NCI-H187 (cell line): ENCODE results near the gene NF1.
"Not testable (repeated sequence)": the region's sequence is repeated elsewhere in the genome, so short reads cannot be mapped to it uniquely, and the experiment has no call there.

ENCODE experiments used
- DNase-seq, 2 experiments: peaks; one replicate each; lab custom pipeline; 2025; lab: John Stamatoyannopoulos, UW

NF1 gene

DNA sequence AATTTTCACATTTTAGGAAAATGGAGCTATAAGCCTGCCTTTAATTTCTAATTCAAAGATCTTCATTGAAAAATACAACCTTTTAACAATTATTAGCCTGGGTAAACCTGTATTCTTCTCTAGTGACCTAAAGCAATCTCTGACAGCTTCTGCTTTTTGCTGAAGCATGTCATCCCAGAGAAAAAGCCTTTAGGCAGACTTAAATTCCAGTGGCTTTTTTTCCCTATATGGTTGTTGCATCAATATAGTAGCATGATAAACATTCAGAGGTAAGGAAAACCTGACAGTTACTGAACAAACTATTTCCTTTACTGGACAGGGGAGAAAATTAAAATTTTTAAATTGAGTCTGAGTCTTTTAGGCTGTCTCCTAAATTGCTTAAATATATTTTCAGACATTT, 234.4 kb downstream of the NF1 start:
- DNase-seq, result no peak

DNA sequence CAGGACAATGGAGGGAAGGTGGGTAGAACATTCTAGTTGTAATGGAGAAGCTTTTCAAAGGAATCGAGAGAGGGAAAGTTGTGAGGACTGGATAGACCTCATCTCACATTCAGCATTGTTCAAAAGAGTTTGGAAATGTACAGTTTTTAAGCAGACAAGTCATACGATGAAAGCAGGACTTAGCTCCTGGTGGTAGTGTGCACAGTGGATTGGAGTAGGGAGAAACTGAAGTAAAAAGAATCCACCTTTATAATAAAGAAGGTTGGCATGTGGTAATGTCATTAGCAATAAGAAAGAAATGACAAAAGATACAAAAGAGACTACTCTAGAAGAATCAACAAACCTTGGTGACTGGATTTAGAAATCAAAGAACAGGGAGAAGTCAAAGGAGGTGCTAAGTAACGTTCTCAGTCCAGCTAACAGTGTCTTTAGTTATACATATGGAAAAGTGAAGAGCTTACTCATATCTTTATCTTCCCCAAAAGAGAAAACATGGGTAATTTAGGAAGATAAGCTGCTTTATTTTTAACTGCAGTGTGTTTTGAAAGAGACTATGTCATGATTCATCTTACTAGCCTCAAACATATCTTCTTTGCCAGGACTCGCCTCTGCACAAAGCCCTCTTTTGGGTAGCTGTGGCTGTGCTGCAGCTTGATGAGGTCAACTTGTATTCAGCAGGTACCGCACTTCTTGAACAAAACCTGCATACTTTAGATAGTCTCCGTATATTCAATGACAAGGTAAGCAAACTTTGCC, 245.3 kb downstream of the NF1 start:
- no peak for DNase-seq

DNA sequence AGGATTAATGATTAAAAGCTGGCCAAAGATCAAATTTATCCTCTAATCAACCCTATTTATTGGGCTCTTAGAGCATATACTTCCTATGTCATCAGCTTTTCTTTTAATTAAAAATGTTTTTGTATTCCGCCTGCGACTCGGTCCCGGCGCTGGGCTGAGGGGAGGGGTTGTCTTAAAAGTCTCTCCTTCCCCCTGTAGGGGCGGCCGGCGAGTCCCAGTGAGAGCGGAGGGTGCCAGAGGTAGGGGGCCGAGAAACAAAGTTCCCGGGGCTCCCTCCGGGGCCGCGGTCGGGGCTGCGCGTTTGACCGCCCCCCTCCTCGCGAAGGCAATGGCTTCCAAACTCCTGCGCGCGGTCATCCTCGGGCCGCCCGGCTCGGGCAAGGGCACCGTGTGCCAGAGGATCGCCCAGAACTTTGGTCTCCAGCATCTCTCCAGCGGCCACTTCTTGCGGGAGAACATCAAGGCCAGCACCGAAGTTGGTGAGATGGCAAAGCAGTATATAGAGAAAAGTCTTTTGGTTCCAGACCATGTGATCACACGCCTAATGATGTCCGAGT, 250.5 kb downstream of the NF1 start:
- DNase-seq, result not testable (repeated sequence)

DNA sequence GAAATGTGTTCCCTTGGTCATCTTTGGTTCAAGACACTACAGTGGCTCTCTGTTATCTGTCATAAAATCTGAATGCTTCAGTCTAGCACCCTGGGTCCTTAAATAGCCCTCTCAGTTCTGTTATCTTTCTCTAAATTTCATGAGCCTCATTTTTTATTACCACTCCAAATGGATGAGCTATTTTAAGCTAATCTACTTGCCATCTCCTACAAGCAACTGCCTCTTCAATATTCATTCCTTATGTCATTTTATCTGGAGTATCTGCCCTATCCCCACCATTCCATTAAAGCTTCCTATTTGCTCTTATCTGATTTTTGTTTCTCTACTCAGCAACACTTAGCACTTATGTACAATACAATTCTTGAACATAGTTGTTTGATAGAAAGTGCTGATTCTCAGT, 254.7 kb downstream of the NF1 start:
- DNase-seq, result no peak

DNA sequence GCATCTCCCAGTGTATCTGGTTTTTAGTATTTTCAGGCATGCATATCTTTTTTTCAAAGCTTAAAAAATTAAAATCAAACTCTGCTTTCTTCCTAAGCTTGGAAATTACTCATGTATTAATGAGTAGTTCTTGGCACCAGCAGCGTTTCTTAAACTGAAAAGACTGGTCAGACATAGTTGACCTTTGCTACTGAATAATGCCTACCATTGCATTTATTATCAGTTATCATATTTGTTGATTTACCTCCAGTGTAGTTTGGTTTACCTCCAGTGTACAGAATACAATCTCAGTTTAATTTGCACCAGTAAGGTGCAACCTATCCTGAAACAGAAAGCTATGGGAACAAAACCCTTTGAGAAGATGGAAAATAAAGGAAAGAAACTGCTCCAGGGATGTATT, 261.2 kb downstream of the NF1 start:
- DNase-seq, result no peak

DNA sequence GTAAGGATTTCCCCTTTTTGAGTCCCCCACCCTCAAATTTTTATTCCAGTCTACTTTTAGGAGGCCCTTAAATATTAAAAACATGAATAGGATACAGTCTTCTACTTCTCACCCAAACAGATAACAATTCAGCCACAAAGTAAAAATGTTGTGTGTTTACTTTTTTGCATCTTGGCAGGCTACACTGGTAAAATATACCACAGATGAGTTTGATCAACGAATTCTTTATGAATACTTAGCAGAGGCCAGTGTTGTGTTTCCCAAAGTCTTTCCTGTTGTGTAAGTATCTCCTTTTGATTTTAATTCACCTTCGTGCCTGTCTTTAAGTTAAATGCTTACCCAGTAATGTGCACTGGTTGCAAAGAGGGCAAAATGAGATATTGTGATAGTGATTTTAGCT, 262.3 kb downstream of the NF1 start:
- no peak for DNase-seq

DNA sequence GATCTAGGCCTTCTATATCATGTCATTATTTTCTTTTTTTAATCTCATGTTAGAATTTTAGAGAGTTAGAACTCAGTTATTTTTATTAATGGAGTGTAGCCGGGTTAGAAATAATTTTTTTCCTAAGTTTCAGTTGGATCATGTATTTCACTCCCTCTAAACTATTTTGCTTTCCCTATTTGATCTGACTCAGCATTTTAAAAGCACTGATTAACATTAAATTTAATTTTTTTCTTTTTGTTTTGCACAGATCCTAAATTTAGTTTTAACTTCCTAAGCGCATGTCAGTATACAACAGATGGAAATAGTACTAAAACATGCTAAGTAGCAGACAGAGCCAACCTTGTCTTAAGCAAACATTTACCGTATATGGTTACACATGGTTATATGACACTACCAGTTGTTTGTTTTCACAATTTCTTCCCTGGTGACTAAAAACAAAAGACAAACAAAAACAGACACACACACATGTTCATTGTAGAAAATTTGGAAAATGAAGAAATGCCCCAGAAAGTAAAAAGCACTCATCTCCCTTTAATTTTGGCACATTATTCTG, 263.1 kb downstream of the NF1 start:
- no peak for DNase-seq

DNA sequence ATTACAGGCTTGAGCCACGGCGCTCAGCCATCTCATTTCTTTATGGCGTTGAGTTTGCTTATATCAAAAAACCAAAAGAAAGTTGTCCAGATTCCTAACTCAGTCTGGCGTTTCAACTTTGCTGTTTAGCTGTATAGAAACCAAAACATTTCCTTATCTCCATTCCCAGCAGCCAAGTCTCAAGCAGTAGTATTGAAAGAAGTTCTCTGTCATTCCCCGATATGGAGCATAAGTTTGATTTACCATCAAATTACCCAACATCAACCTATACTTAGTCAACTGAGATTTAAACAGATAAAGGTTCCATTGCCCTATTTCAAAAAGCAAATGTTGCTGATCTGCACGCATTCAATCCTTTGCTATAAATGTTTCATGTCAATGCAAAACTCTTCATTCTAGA, 269.2 kb downstream of the NF1 start:
- no peak for DNase-seq

DNA sequence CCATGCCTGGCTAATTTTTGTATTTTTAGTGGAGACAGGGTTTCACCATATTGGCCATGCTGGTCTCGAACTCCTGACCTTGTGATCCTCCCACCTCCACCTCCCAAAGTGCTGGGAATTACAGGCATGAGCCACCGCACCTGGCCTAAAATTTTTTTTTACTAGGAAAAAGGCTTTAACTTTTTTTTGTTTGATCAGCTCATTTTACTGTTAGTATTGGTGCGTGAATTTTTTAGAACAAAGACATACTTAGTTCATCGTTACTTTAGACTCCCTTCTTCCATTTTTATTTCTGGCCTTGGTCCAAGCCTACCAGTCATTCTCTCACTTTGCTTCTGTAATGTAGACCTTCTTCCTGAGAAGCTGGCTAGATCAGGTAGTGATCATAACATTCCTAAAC, 271.3 kb downstream of the NF1 start:
- no peak for DNase-seq

DNA sequence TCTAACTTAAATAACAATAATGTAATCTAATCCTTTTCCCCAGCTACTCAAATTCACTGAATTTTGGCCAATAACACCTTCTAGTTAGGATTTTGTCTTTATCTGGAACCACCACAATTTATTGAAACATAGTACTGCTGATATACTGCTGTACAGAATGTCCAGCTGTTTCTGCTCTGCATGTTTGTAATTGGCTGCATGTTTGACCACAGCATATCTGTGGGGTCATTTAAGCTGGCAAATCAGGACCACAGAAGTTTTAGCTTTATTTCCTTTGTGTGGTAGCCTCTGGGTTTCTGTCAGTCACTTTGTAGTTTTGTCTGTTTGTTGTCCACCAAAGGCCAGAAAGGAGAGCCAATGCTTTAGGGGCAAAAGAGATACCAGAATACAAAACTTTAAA, 274.5 kb downstream of the NF1 start:
- DNase-seq, result no peak

DNA sequence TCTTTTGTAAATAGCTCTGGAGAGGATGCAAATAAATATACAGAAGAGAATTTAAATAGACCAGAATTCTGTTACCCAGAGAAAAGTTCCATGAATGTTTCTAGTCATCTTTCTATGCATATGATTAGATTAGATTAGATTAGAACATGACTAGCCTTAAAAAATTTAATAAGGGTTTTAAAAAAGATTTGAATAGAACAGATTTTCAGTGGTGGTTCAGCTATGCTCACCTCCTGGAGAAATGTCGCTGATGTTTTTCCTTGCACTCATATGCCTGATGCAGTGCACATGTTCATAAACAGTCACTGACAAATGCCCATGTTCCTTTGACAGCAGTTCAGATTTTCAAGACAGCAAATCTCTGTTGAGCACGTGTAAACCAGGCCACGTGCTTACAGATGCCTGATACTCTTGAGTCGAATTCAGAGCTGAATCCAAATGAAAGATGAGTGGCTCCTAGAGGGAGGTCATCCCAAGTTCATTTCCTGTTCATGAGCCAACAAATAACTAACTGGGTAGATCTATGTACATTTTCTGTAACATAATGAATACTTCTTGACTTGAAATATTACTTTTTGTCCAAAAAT, 276.8 kb downstream of the NF1 start:
- DNase-seq, result no peak

DNA sequence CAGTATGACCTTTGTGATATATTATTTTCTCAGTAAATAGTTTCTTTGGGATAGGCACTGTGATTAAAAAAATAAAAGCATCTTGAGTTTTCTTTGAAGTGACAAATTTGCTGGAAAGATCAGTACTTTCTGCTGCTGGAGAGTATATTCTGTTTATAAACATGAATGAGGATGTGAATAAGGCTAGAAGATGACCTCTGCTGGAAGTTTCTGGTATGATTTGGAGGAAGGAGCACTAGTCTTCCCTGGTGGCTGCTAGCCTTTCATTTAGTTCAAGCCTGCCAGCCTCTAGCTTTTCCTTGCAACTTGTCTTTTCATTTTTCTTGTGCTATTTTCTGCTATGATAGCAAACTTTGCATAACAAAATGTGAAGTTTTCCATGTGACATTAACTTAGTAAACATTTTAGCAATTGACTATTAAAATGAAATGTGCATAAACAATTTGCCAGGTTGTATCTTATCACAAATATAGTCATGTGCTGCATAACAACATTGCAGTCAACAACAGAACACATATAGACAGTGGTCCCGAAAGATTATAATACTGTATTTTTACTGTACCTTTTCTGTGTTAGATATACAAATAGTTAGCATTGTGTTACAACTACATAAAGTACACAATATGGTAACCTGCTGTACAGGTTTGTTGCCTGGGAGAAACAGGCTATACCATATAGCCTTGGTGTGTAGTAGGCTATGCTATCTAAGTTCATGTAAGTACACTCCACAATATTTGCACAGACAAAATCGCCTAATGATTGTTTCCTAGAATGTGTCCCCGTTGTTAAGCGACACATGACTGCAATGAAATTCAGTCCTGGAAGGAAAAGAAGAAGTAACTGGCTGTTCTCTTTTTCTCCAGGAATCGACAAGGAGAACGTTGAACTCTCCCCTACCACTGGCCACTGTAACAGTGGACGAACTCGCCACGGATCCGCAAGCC, 278.6 kb downstream of the NF1 start:
- DNase-seq, result no peak

DNA sequence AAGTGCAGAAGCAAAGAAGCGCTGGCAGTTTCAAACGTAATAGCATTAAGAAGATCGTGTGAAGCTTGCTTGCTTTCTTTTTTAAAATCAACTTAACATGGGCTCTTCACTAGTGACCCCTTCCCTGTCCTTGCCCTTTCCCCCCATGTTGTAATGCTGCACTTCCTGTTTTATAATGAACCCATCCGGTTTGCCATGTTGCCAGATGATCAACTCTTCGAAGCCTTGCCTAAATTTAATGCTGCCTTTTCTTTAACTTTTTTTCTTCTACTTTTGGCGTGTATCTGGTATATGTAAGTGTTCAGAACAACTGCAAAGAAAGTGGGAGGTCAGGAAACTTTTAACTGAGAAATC, 279.3 kb downstream of the NF1 start:
- no peak for DNase-seq

DNA sequence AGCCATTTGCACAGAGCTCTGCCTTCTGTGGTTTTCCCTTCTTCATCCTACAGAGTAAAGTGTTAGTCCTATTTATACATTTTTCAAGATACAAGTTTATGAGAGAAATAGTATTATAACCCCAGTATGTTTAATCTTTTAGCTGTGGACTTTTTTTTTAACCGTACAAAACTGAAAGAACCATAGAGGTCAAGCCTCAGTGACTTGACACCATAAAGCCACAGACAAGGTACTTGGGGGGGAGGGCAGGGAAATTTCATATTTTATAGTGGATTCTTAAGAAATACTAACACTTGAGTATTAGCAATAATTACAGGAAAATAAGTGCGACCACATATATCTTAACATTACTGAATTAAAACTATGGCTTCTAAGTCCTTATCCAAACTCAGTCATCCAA, 279.7 kb downstream of the NF1 start:
- DNase-seq, result no peak

DNA sequence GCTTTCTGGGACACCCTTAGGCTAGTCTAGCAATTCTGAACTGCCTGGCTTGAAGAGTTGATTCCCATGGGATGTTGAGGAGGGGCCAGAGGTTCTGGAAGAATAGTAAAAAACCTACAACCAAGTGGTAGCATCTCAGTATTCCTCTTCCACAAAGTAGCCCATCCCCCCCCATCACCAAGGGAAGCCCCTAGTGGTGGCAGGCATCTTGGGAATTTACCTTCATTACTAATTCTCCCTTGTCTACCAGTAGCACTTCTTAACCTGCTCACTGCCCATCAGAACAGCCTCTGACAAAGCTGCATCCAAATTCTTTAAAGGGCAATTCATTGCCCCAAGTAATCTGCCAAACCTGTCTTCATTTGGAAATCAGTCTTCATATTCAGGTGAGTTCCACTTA, 283.9 kb downstream of the NF1 start:
- no peak for DNase-seq

DNA sequence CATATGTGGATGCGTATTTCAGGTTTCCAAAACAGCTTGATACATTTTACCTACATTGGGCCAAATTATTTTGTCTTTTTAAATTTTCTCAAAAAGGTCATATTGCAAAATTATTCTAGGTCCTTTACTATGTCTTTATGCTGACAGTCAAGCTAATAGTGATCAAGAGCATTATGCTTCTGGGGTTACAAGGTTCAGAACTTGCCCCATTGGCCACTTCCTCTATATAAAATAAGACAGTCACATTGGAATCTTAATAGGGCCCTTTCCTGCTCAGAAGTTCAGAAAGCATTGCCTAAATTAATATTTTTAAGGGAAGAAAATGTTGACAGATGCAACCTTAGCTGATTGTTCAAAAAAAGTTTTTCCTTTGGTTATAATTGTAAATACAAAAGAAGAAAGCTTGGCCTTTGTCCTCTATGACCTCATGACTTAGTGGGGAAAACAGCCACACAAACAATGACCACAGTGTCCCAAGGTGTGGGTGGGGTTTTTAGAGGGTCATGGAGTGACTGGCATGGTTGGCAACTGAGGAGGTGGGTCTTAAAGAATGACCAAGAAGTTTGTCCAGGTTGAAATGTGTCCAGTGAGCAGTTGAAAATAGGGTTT, 284.9 kb downstream of the NF1 start:
- DNase-seq, result no peak

DNA sequence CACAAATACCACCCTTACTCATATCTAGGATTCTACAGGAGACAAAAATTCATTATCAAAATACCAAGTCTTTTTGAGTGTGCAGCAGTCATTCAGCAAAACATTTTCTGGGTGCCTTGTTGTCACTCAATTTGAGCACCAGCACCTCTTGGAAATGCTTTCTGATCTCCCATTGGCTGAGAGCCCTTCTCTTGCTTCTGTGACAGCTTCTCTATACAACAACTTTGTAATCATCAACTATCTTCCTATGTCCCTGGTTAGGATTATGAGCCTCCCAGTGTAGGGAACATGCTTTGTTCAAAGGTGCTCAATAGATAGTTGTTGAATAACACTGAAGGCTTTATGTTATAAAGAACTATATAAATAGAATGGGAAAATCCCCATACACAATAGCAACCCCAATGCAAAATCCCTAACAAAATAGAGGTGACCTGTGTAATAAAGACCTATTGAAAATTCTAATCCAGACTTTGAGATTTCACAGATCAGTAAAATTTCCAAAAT, 286.4 kb downstream of the NF1 start:
- no peak for DNase-seq

DNA sequence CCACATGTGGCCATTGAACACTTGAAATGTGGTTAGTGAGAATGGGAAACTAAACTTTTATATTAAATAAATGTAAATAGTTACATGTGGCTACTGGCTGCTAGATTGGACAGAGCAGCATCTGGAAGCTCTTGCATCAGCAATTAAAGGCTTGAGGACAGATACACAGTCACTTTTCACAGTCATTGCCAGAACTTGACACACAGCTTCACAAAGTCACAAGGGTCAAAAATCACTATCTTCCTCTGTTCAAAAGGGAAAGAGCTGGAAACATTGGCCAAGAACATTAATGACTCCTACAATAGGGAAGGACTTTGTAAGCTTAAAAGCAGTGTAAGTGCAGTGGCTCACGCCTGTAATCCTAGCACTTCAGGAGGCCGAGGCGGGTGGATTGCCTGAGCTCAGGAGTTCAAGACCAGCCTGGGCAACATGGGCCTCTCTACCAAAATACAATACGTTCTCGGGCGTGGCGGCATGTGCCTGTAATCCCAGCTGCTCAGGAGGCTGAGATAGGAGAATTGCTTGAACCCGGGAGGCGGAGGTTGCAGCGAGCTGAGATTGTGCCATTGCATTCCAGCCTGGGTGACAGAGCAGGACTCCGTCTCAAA, 288.0 kb downstream of the NF1 start:
- not testable (repeated sequence) for DNase-seq

DNA sequence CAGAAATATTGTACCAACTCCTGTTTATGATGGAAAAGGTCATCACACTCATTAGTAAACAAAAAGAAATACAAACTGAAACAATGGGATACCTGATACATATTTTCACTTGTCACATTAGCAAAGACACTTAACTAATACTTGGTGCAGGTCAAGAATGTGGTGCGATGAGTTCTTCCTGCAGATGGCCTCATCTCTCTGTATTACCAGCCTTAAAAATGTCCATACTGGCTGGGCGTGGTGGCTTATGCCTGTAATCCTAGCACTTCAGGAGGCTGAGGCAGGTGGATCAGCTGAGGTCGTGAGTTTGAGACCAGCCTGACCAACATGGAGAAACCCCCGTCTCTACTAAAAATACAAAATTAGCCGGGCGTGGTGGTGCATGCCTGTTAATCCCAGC, 288.7 kb downstream of the NF1 start:
- not testable (repeated sequence) for DNase-seq

DNA sequence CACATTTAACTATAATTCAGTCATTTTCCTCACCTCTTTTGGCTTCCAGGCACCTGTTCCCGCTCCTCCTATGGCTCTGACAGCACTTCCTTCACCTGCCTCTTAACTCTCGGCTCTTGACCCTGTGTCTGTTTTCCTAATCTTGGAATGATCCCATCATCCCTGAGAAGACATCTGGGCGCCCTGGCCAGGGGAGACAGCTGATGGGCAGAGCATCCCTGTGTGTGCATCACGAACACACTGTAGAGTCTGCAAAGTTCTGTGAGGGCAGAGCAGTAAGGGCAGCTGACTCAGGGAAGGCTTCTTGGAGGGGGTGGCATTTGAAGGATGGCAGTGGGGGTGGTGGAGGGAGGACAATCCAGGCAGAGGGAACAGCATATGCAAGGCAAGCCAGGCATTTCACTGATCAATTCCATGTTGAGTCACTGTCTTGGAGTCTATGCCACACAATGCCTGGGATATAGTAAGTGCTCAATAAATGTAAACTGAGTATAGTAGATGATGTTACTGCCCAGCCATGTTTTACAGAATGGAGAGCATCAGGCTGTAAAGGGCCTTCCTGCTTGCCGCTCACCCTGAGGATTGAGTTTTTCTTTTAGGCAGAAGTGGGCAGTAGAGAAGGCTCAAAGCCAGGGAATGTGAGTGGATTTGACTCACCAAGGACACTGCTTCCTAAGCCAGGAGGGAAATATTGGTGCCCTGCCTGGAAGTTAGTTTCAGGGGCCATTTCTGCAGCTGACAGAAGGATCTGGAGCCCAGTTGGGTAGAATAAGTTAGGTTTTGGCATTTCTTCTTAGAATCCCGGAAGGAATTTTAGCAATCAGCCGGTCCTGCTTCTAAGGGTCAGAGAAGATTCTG, 290.9 kb downstream of the NF1 start:
- no peak for DNase-seq
